WTC11 (cell line): Measurements from ENCODE around the gene ZSWIM6. TPM values are rescaled to one million over a fixed set of nuclear protein-coding genes. Genes with fewer than 3 reads are reported as not detected.

Experiments
- ATAC-seq: fragments of 200-7000 bp; cut with Tn5 transposase; 2 replicates; pipeline ENCODE4 v1.10.0; 2021; ENCODE audit warnings: mild to moderate bottlenecking, moderate library complexity
- CTCF ChIA-PET: fragments of 300-600 bp; sonication (Branson Sonifier 250); formaldehyde crosslinking; loops from one replicate; lab custom pipeline; 2021; ENCODE audit warnings: antibody characterized with exemption; lab: Charles Lee
- POLR2A ChIA-PET: fragments of 350-600 bp; sonication (Branson Sonifier 250); formaldehyde crosslinking; loops from one replicate; lab custom pipeline; 2021; ENCODE audit warnings: antibody characterized with exemption; lab: Charles Lee
- DNase-seq: peaks from one replicate; pipeline ENCODE4 v3.0.0; 2021; ENCODE audit warnings: low spot score
- H3K27ac Mint-ChIP-seq: 2 replicates; pipeline ENCODE4 v1.8.0; 2021; ENCODE audit warnings: mixed read lengths
- H3K27me3 Mint-ChIP-seq: 2 replicates; pipeline ENCODE4 v1.8.0; 2021; ENCODE audit warnings: low read depth, mild to moderate bottlenecking, moderate library complexity, mixed read lengths
- H3K36me3 Mint-ChIP-seq: 2 replicates; pipeline ENCODE4 v1.8.0; 2021; ENCODE audit warnings: mixed read lengths
- H3K4me1 Mint-ChIP-seq: 2 replicates; pipeline ENCODE4 v1.8.0; 2022; ENCODE audit warnings: mixed read lengths
- H3K4me3 Mint-ChIP-seq: 2 replicates; pipeline ENCODE4 v1.8.0; 2021; ENCODE audit warnings: mild to moderate bottlenecking, moderate library complexity, mixed read lengths
- H3K9me3 Mint-ChIP-seq: 2 replicates; pipeline ENCODE4 v1.8.0; 2021; ENCODE audit warnings: mixed read lengths
- AR ChIP-seq: fragments of 250-450 bp; sonication (Bioruptor Pico); IDR thresholded peaks from 2 replicates; pipeline ENCODE4 v1.9.0; 2021; ENCODE audit warnings: mild to moderate bottlenecking
- CREB1 ChIP-seq: sonication (generic); formaldehyde crosslinking; IDR thresholded peaks from 2 replicates; pipeline ENCODE4 v1.8.0; 2023; ENCODE audit warnings: mild to moderate bottlenecking, missing genetic modification reagents
- E2F4 ChIP-seq: sonication (generic); formaldehyde crosslinking; IDR thresholded peaks from 2 replicates; pipeline ENCODE4 v1.8.1; 2022; ENCODE audit warnings: low read depth, mild to moderate bottlenecking, moderate library complexity, missing genetic modification reagents, borderline replicate concordance
- EMX1 ChIP-seq: fragments of 250-450 bp; sonication (Bioruptor Pico); IDR thresholded peaks from 2 replicates; pipeline ENCODE4 v1.8.0; 2021; ENCODE audit warnings: mild to moderate bottlenecking
- GABPB1 ChIP-seq: sonication (generic); formaldehyde crosslinking; IDR thresholded peaks from 2 replicates; pipeline ENCODE4 v1.8.1; 2023; ENCODE audit warnings: mild to moderate bottlenecking, missing genetic modification reagents
- GRHL2 ChIP-seq: fragments of 250-450 bp; sonication (Bioruptor Pico); IDR thresholded peaks from 2 replicates; pipeline ENCODE4 v1.8.0; 2022; ENCODE audit warnings: mild to moderate bottlenecking, moderate library complexity; ENCODE audit not compliant: insufficient replicate concordance, severe bottlenecking
- GTF2I ChIP-seq: fragments of 250-450 bp; sonication (Bioruptor Pico); conservative IDR thresholded peaks from 2 replicates; pipeline ENCODE4 v1.4.0; 2021; ENCODE audit warnings: mild to moderate bottlenecking
- HMGXB4 ChIP-seq: sonication (generic); formaldehyde crosslinking; IDR thresholded peaks from 2 replicates; pipeline ENCODE4 v1.8.1; 2023; ENCODE audit warnings: mild to moderate bottlenecking, moderate library complexity, missing genetic modification reagents
- KAT7 ChIP-seq: sonication (generic); formaldehyde crosslinking; IDR thresholded peaks from 2 replicates; pipeline ENCODE4 v1.8.1; 2023; ENCODE audit warnings: missing genetic modification reagents, mild to moderate bottlenecking, borderline replicate concordance
- NFYB ChIP-seq: sonication (generic); formaldehyde crosslinking; conservative IDR thresholded peaks from 2 replicates; pipeline ENCODE4 v1.8.0; 2022; ENCODE audit warnings: low read depth, missing genetic modification reagents
- NR3C1 ChIP-seq: sonication (generic); formaldehyde crosslinking; conservative IDR thresholded peaks from 2 replicates; pipeline ENCODE4 v1.8.1; 2023; ENCODE audit warnings: low read depth, mild to moderate bottlenecking, missing genetic modification reagents
- OVOL2 ChIP-seq: fragments of 250-450 bp; sonication (Bioruptor Pico); IDR thresholded peaks from 2 replicates; pipeline ENCODE4 v1.9.0; 2021; ENCODE audit warnings: mild to moderate bottlenecking, borderline replicate concordance
- PRRX2 ChIP-seq: fragments of 250-450 bp; sonication (Bioruptor Pico); IDR thresholded peaks from 2 replicates; pipeline ENCODE4 v1.8.0; 2021; ENCODE audit warnings: mild to moderate bottlenecking
- RELA ChIP-seq: sonication (generic); formaldehyde crosslinking; IDR thresholded peaks from 2 replicates; pipeline ENCODE4 v1.8.1; 2022; ENCODE audit warnings: missing genetic modification reagents, mild to moderate bottlenecking, borderline replicate concordance
- SOX15 ChIP-seq: fragments of 250-450 bp; sonication (Bioruptor Pico); IDR thresholded peaks from 2 replicates; pipeline ENCODE4 v1.9.0; 2021; ENCODE audit warnings: mild to moderate bottlenecking
- USF1 ChIP-seq: sonication (generic); formaldehyde crosslinking; IDR thresholded peaks from 2 replicates; pipeline ENCODE4 v1.8.0; 2022; ENCODE audit warnings: mild to moderate bottlenecking, missing genetic modification reagents
- ZNF263 ChIP-seq: sonication (generic); formaldehyde crosslinking; IDR thresholded peaks from 2 replicates; pipeline ENCODE4 v1.8.1; 2022; ENCODE audit warnings: low read depth, mild to moderate bottlenecking, moderate library complexity, missing genetic modification reagents
- ZNF425 ChIP-seq: fragments of 250-450 bp; sonication (Bioruptor Pico); conservative IDR thresholded peaks from 2 replicates; pipeline ENCODE4 v1.9.0; 2021; ENCODE audit warnings: mild to moderate bottlenecking
- total RNA-seq: library from RNA; stranded (reverse); gene quantifications from 3 replicates; pipeline ENCODE4 v1.2.3, GENCODE V29; 2021
- TF ChIP-seq, protein P1 (sequence below): sonication (generic); formaldehyde crosslinking; IDR thresholded peaks from 2 replicates; pipeline ENCODE4 v1.8.1; 2023; ENCODE audit warnings: mild to moderate bottlenecking, missing genetic modification reagents

The ZSWIM6 gene
- total RNA-seq, 1 experiment from 2014 or later: 12.5 TPM

DNA sequence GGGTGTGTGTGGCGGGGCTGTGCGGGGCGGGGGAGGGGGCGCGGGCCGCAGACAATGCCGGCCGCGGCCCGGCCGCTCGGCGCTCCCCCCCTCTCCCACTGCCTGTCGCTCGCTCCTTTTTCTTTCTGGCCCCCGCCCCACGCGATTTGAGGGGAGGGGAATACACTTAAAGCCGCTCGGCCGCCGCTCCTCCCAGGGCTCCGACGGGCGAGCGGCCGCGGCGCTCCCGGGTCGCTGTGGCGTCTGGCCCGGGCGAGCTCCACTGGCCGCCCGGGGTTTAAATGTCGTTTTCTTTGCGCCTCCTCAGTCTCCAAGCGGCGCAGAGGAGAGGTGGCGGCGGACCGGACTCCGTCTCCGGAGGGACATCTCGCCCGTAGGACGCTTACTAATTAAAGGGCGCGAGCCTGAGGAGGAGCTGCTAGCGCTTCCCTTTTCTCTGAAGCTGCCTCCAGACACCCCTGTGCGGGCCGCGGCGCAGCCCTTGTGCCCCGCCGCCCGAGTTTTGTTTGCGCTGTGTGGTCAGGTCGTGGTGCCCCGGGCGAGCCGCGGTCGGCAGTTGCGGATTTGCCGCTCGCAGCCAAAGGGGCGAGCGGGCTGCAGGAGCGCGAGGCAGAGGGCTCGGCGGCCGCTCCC, 1.4 kb downstream of the ZSWIM6 start:
- peak; percentile 38 for DNase-seq
- CTCF ChIA-PET: interaction anchor here (1.0 to 1.2 kb wide), 2 partner anchors 21 to 325 kb away, joined by 3 to 4 read pairs; no protein-coding TSS in a partner anchor
- peak overlapping the region; percentile 78 for H3K4me3 Mint-ChIP-seq

GRCh38 chr5:61333954-61334867, 2.2 kb downstream of the ZSWIM6 start:
- DNase-seq (no peak), ATAC-seq (no peak)
- no peaks in the 10 kb centered on the region for H3K9me3 Mint-ChIP-seq
- peaks cover 3% of the 10 kb centered on the region for H3K36me3 Mint-ChIP-seq
- ChIA-PET POLR2A (interaction anchor here (0.8 kb wide), 1 partner anchor 24 kb away, joined by 4 read pairs; no protein-coding TSS in a partner anchor), CTCF (interaction anchor here (1.0 to 1.2 kb wide), 2 partner anchors 21 to 325 kb away, joined by 3 to 4 read pairs; no protein-coding TSS in a partner anchor)
- peaks cover 45% of the 10 kb centered on the region for H3K27me3 Mint-ChIP-seq
- peaks cover 31% of the 10 kb centered on the region for H3K4me1 Mint-ChIP-seq
- peak overlapping the region; percentile 78 for H3K4me3 Mint-ChIP-seq
- H3K27ac Mint-ChIP-seq: no peak overlapping the region
- no peak for TF ChIP-seq ZNF425 (CRISPR knock-in tag)
- TF ChIP-seq CREB1 (CRISPR knock-in tag): no peak
- no peak for TF ChIP-seq GTF2I (CRISPR knock-in tag)
- no peak for TF ChIP-seq EMX1 (CRISPR knock-in tag)
- TF ChIP-seq SOX15 (CRISPR knock-in tag): no peak
- no peak for TF ChIP-seq GRHL2 (CRISPR knock-in tag)
- TF ChIP-seq RELA (CRISPR knock-in tag): no peak
- no peak for TF ChIP-seq AR (CRISPR knock-in tag)
- no peak for TF ChIP-seq NR3C1 (CRISPR knock-in tag)
- no peak for TF ChIP-seq NFYB (CRISPR knock-in tag)
- no peak for TF ChIP-seq OVOL2 (CRISPR knock-in tag)

More for the DNA sequence above, 1.4 kb downstream of the ZSWIM6 start:
- peaks cover 3% of the 10 kb centered on the region for H3K36me3 Mint-ChIP-seq
- peaks cover 53% of the 10 kb centered on the region for H3K27me3 Mint-ChIP-seq
- H3K27ac Mint-ChIP-seq: no peak overlapping the region
- peaks cover 38% of the 10 kb centered on the region for H3K4me1 Mint-ChIP-seq
- TF ChIP-seq HMGXB4: no peak
- TF ChIP-seq, protein P1, sequence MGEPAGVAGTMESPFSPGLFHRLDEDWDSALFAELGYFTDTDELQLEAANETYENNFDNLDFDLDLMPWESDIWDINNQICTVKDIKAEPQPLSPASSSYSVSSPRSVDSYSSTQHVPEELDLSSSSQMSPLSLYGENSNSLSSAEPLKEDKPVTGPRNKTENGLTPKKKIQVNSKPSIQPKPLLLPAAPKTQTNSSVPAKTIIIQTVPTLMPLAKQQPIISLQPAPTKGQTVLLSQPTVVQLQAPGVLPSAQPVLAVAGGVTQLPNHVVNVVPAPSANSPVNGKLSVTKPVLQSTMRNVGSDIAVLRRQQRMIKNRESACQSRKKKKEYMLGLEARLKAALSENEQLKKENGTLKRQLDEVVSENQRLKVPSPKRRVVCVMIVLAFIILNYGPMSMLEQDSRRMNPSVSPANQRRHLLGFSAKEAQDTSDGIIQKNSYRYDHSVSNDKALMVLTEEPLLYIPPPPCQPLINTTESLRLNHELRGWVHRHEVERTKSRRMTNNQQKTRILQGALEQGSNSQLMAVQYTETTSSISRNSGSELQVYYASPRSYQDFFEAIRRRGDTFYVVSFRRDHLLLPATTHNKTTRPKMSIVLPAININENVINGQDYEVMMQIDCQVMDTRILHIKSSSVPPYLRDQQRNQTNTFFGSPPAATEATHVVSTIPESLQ (CRISPR knock-in tag): no peak
- TF ChIP-seq E2F4 (CRISPR knock-in tag): no peak
- TF ChIP-seq ZNF263 (CRISPR knock-in tag): no peak
- no peak for TF ChIP-seq KAT7 (CRISPR knock-in tag)
- TF ChIP-seq USF1 (CRISPR knock-in tag): no peak
- no peak for TF ChIP-seq PRRX2
- no peak for TF ChIP-seq GABPB1 (CRISPR knock-in tag)
- POLR2A ChIA-PET: interaction anchor here (0.8 kb wide), 1 partner anchor 25 kb away, joined by 4 read pairs; no protein-coding TSS in a partner anchor
- no peak for ATAC-seq
- no peaks in the 10 kb centered on the region for H3K9me3 Mint-ChIP-seq
